ENCODE measurements around the gene SIAH1. TPM values are rescaled to one million over a fixed set of nuclear protein-coding genes. Genes with fewer than 3 reads are reported as not detected.

SIAH1 gene
- total and polyA plus RNA-seq, 10 of the 15 experiments (the other 5 are each of a cell fraction or from before 2014, with no cell fraction given): 5.1 to 21.1 (median 13.9) TPM

DNA sequence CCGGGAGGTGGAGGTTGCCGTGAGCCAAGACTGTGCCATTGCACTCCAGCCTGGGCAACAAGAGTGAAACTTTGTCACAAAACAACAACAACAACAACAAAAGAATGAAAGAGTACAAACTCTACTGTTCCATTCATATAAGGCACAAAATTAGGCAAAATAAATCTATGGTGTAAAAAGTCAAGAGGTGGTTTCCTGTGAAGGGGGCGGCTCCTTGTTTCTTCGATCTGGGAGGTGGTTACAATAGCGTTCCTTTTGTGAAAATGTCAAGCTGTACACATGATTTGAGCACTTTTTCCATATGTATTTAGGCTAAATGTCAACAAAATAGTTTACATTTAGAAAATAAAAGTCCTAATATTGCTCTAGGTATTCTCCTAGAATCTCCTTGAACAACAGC lies 6.9 kb downstream of the SIAH1 start (continued):
- TF ChIP-seq, protein P1, sequence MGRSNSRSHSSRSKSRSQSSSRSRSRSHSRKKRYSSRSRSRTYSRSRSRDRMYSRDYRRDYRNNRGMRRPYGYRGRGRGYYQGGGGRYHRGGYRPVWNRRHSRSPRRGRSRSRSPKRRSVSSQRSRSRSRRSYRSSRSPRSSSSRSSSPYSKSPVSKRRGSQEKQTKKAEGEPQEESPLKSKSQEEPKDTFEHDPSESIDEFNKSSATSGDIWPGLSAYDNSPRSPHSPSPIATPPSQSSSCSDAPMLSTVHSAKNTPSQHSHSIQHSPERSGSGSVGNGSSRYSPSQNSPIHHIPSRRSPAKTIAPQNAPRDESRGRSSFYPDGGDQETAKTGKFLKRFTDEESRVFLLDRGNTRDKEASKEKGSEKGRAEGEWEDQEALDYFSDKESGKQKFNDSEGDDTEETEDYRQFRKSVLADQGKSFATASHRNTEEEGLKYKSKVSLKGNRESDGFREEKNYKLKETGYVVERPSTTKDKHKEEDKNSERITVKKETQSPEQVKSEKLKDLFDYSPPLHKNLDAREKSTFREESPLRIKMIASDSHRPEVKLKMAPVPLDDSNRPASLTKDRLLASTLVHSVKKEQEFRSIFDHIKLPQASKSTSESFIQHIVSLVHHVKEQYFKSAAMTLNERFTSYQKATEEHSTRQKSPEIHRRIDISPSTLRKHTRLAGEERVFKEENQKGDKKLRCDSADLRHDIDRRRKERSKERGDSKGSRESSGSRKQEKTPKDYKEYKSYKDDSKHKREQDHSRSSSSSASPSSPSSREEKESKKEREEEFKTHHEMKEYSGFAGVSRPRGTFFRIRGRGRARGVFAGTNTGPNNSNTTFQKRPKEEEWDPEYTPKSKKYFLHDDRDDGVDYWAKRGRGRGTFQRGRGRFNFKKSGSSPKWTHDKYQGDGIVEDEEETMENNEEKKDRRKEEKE (IDR thresholded peaks at IDR 0.05): no peak
- TF ChIP-seq HDGF (IDR thresholded peaks at IDR 0.05) (no peak), MXI1 (IDR thresholded peaks at IDR 0.05; ENCODE audit: low read depth, low read length) (no peak), ESRRA (IDR thresholded peaks at IDR 0.05; ENCODE audit: low read length) (no peak), CHD2 (IDR thresholded peaks at IDR 0.05; ENCODE audit: borderline replicate concordance, low read depth, low read length) (no peak), SMAD1 (IDR thresholded peaks at IDR 0.05; ENCODE audit: low read depth, partially characterized antibody) (no peak), YBX1 (IDR thresholded peaks at IDR 0.05) (no peak), PML (IDR thresholded peaks at IDR 0.05; ENCODE audit: low read length) (no peak), PAX5 (IDR thresholded peaks at IDR 0.05; ENCODE audit: borderline replicate concordance, low read depth, low read length) (no peak), FOXM1 (IDR thresholded peaks at IDR 0.05; ENCODE audit: low read depth, low read length) (no peak), SMC3 (IDR thresholded peaks at IDR 0.05; ENCODE audit: borderline replicate concordance, low read length) (no peak), NFIC (IDR thresholded peaks at IDR 0.05; ENCODE audit: low read depth, low read length) (no peak)
- TF ChIP-seq, protein P2, sequence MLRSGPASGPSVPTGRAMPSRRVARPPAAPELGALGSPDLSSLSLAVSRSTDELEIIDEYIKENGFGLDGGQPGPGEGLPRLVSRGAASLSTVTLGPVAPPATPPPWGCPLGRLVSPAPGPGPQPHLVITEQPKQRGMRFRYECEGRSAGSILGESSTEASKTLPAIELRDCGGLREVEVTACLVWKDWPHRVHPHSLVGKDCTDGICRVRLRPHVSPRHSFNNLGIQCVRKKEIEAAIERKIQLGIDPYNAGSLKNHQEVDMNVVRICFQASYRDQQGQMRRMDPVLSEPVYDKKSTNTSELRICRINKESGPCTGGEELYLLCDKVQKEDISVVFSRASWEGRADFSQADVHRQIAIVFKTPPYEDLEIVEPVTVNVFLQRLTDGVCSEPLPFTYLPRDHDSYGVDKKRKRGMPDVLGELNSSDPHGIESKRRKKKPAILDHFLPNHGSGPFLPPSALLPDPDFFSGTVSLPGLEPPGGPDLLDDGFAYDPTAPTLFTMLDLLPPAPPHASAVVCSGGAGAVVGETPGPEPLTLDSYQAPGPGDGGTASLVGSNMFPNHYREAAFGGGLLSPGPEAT (IDR thresholded peaks at IDR 0.05; ENCODE audit: low read depth): no peak
- TF ChIP-seq, protein P3, sequence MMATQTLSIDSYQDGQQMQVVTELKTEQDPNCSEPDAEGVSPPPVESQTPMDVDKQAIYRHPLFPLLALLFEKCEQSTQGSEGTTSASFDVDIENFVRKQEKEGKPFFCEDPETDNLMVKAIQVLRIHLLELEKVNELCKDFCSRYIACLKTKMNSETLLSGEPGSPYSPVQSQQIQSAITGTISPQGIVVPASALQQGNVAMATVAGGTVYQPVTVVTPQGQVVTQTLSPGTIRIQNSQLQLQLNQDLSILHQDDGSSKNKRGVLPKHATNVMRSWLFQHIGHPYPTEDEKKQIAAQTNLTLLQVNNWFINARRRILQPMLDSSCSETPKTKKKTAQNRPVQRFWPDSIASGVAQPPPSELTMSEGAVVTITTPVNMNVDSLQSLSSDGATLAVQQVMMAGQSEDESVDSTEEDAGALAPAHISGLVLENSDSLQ (IDR thresholded peaks at IDR 0.05): no peak

Measured in GM12878 (cell line).